HepG2 (cell line): ENCODE results near the gene DDX24. TPM values are rescaled to one million over a fixed set of nuclear protein-coding genes. Genes with fewer than 3 reads are reported as not detected.

Experiments used
- ETV6 ChIP-seq: sonication (generic); formaldehyde crosslinking; conservative IDR thresholded peaks from 2 replicates; pipeline ENCODE4 v1.4.0; 2020; ENCODE audit warnings: missing genetic modification reagents
- SALL1 ChIP-seq: sonication (generic); formaldehyde crosslinking; IDR thresholded peaks from 2 replicates; pipeline ENCODE4 v1.8.0; 2022; ENCODE audit warnings: mild to moderate bottlenecking, missing genetic modification reagents
- SIX4 ChIP-seq: sonication (generic); formaldehyde crosslinking; IDR thresholded peaks from 2 replicates; pipeline ENCODE4 v1.4.0; 2020; ENCODE audit warnings: missing genetic modification reagents
- SRSF4 ChIP-seq: fragments of 200-400 bp; formaldehyde crosslinking; IDR thresholded peaks from one replicate; pipeline ENCODE4 v1.6.1; 2018; ENCODE audit warnings: mild to moderate bottlenecking, low read depth, low read length, moderate library complexity; ENCODE audit not compliant: poor library complexity, severe bottlenecking
- ZNF10 ChIP-seq: sonication (generic); formaldehyde crosslinking; IDR thresholded peaks from 2 replicates; pipeline ENCODE4 v1.4.0; 2020; ENCODE audit warnings: mild to moderate bottlenecking, low read depth, missing genetic modification reagents, borderline replicate concordance
- ZNF264 ChIP-seq: sonication (generic); formaldehyde crosslinking; IDR thresholded peaks from 2 replicates; pipeline ENCODE4 v1.4.0; 2020; ENCODE audit warnings: missing genetic modification reagents
- ZNF367 ChIP-seq: sonication (generic); formaldehyde crosslinking; IDR thresholded peaks from 2 replicates; pipeline ENCODE4 v1.4.0; 2020; ENCODE audit warnings: missing genetic modification reagents, borderline replicate concordance
- ZNF414 ChIP-seq: sonication (generic); formaldehyde crosslinking; IDR thresholded peaks from 2 replicates; pipeline ENCODE4 v1.5.0; 2020; ENCODE audit warnings: missing genetic modification reagents
- ZNF430 ChIP-seq: sonication (generic); formaldehyde crosslinking; IDR thresholded peaks from 2 replicates; pipeline ENCODE4 v1.9.0; 2021; ENCODE audit warnings: mild to moderate bottlenecking, missing genetic modification reagents
- ZNF687 ChIP-seq: sonication (generic); formaldehyde crosslinking; IDR thresholded peaks from 2 replicates; pipeline ENCODE4 v1.5.1; 2020; ENCODE audit warnings: mild to moderate bottlenecking, missing genetic modification reagents, moderate library complexity
- ZNF713 ChIP-seq: sonication (generic); formaldehyde crosslinking; IDR thresholded peaks from 2 replicates; pipeline ENCODE4 v1.4.0; 2020; ENCODE audit warnings: mild to moderate bottlenecking, missing genetic modification reagents
- ZNF772 ChIP-seq: sonication (generic); formaldehyde crosslinking; IDR thresholded peaks from 2 replicates; pipeline ENCODE4 v1.5.0; 2020; ENCODE audit warnings: mild to moderate bottlenecking, missing genetic modification reagents
- polyA plus RNA-seq, 8 experiments: library from polyadenylated mRNA; depleted of rRNA in 3 of 8; stranded (reverse) in 7 of 8; unstranded in 1 of 8; fragments of >200 nt; fragmentation: Illumina TruSeq in 4 of 8; extraction: Trizol in 4 of 8; gene quantifications; 2 replicates each; pipeline versions ENCODE4 v1.2.1 to v1.2.3, GENCODE V29; 2011 to 2016; ENCODE audit warnings: low read depth in 4 of 8, missing spikeins in 1 of 8, mixed read lengths in 1 of 8; ENCODE audit not compliant: insufficient read depth in 1 of 8
- total RNA-seq, 5 experiments: library from RNA; depleted of rRNA; stranded (reverse); fragments of >200 nt; fragmentation: Illumina TruSeq; extraction: Trizol; gene quantifications; 2 replicates each; pipeline ENCODE4 v1.2.3, GENCODE V29; 2016; ENCODE audit warnings: low read depth in 1 of 5

The DDX24 gene
- total and polyA plus RNA-seq, 2 of the 13 experiments (the other 11 are each of a cell fraction or from before 2014, with no cell fraction given): 67.3 to 149 TPM

- TF ChIP-seq ZNF430 (CRISPR knock-in tag) (no peak), ETV6 (CRISPR knock-in tag) (no peak), ZNF367 (CRISPR knock-in tag) (no peak), SALL1 (CRISPR knock-in tag) (no peak), ZNF414 (CRISPR knock-in tag) (no peak), ZNF772 (CRISPR knock-in tag) (no peak), SRSF4 (no peak), ZNF264 (CRISPR knock-in tag) (no peak), SIX4 (CRISPR knock-in tag) (no peak), ZNF10 (CRISPR knock-in tag) (no peak), ZNF687 (no peak), ZNF713 (CRISPR knock-in tag) (no peak)
These were observed 49.1 kb downstream of the DDX24 start (continued) for GRCh38 chr14:94031883-94032279.
